Thymus (tissue), 11 donors: ENCODE measurements around the gene ITGA7. TPM values are rescaled to one million over a fixed set of nuclear protein-coding genes. Genes with fewer than 3 reads are reported as not detected.

Experiments used
- DNase-seq, 9 donors: peaks; one replicate each; pipeline ENCODE4 v3.0.0-alpha.2; 2013; ENCODE audit warnings: low spot score in 9 of 9, low read depth in 6 of 9, missing footprints in 1 of 9
- H3K27ac ChIP-seq, 2 donors: one replicate each; pipeline ENCODE4 v1.5.1; 2013; ENCODE audit warnings: control low read depth in 1 of 2, low read depth in 1 of 2, low read length in 1 of 2, mild to moderate bottlenecking in 1 of 2, moderate library complexity in 1 of 2
- H3K27me3 ChIP-seq, 2 donors: one replicate each; pipeline ENCODE4 v1.5.1; 2013; ENCODE audit warnings: low read length in 1 of 2; ENCODE audit not compliant: control insufficient read depth in 2 of 2, insufficient read depth in 1 of 2
- H3K36me3 ChIP-seq, 2 donors: one replicate each; pipeline ENCODE4 v1.5.1; 2013; ENCODE audit warnings: low read length in 1 of 2, mild to moderate bottlenecking in 1 of 2, moderate library complexity in 1 of 2; ENCODE audit not compliant: control insufficient read depth in 2 of 2, insufficient read depth in 2 of 2
- H3K4me1 ChIP-seq, 2 donors: one replicate each; pipeline ENCODE4 v1.5.1; 2013; ENCODE audit warnings: low read length in 2 of 2; ENCODE audit not compliant: control insufficient read depth in 2 of 2, insufficient read depth in 2 of 2
- H3K4me3 ChIP-seq, 2 donors: one replicate each; pipeline ENCODE4 v1.5.1; 2013; ENCODE audit warnings: low read length in 2 of 2, control low read depth in 1 of 2, mild to moderate bottlenecking in 1 of 2
- H3K9me3 ChIP-seq, 2 donors: one replicate each; pipeline ENCODE4 v1.5.1; 2013; ENCODE audit warnings: low read length in 1 of 2, mild to moderate bottlenecking in 1 of 2; ENCODE audit not compliant: control insufficient read depth in 2 of 2, insufficient read depth in 1 of 2
- WGBS: extraction: QIAGEN DNeasy Blood & Tissue Kit; methylation state at CpG from one replicate; pipeline ENCODE4 v1.1.7; 2013; 5-methylcytosine and 5-hydroxymethylcytosine counted together
- polyA plus RNA-seq: library from polyadenylated mRNA; stranded (reverse); fragments of 200-250 nt; gene quantifications from one replicate; pipeline ENCODE4 v1.2.3, GENCODE V29; 2013
- total RNA-seq: library from RNA; stranded (reverse); fragments of 120-200 nt; gene quantifications from one replicate; pipeline ENCODE4 v1.2.4, GENCODE V29; 2013
- donor health status: healthy.

ITGA7 gene
- total and polyA plus RNA-seq, 2 donors, result 2.8 to 18.7 TPM

DNA sequence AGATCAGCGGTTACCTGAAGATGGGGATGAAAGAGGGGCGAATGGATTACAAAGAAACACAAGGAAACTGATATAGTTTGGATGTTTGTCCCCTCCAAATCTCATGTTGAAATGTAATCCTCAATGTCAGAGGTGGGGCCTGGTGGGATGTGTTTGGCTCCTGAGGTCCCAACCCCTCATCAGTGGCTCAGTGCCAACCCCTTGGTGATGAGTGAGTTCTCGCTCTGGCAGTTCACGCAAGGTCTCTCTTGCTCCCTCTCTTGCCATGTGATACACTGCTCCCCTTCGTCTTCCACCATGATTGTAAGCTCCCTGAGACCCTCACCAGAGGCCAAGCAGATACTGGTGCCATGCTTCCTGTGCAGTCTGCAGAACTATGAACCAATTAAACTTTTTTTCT, 28.0 kb downstream of the ITGA7 start:
- no peak for DNase-seq
- no peak overlapping the region for H3K4me3 ChIP-seq
- H3K36me3 ChIP-seq, result no peaks in the 10 kb centered on the region

DNA sequence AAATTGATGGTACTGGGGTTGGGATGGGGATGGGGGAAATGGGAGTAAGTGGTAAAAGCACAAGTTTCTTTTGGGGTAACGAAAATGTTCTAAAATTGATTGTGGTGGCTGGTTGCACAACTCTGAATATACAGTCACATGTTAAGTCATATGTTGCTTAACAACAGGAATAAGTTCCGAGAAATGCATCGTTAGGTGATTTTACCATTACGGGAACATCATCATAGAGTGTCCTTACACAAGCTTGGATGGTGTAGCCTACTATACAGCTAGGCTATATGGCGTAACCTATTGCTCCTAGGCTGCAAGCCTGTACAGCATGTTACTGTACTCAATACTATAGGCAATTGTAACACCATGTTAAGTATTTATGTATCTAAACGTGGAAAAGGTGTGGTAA, 31.0 kb downstream of the ITGA7 start:
- H3K27me3 ChIP-seq, result peaks cover 0 to 12% of the 10 kb centered on the region in 2 donors
- H3K4me3 ChIP-seq, result no peak overlapping the region
- H3K27ac ChIP-seq, result no peak overlapping the region
- 78% methylated on average over 6 of the region's 6 CpGs for WGBS
- DNase-seq, result no peak
- H3K36me3 ChIP-seq, result no peaks in the 10 kb centered on the region
- peaks cover 4 to 6% of the 10 kb centered on the region in 2 donors for H3K4me1 ChIP-seq
- H3K9me3 ChIP-seq, result no peaks in the 10 kb centered on the region

More for the DNA sequence above, 28.0 kb downstream of the ITGA7 start:
- Histone ChIP-seq H3K9me3 (no peaks in the 10 kb centered on the region), H3K27me3 (peaks cover 0 to 18% of the 10 kb centered on the region in 2 donors), H3K4me1 (peaks cover 5 to 6% of the 10 kb centered on the region in 2 donors), H3K27ac (no peak overlapping the region)
- WGBS, result 97% methylated on average over 5 of the region's 5 CpGs

DNA sequence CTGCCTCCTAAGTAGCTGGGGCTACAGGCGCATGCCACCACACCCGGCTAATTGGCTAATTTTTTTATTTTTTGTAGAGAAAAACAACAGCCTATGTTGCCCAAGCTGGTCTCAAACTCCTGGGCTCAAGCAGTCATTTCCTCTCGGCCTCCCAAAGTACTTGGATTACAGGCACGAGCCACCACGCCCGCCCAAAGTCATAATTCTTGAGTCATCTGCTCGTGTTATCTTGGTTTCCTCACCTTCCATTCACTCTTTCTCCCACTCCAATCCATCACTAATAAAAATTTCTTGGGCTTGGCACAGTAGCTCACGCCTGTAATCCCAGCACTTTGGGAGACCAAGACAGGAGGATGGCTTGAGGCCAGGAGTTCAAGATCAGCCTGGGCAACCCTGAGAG, 32.0 kb downstream of the ITGA7 start:
- DNase-seq, result no peak
- H3K9me3 ChIP-seq, result no peaks in the 10 kb centered on the region

DNA sequence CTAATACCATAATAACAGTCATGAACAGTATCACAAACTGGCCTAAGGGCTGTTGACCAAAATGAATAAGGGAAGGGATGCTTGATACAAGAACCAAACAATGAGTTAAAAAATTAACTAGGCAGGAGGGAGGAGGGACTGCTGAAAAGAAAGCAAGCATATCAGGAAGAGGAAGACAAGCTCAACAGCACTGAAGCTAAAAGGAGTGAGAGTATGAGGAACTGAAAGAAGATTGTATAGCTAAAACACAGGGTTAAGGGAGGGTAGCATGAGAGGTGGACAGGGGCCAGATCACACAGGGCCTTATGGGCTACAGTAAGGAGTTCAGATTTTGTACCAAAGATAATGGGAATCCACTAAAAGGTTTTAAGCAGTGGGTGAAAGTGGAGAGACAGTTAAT, 34.1 kb downstream of the ITGA7 start:
- Histone ChIP-seq H3K36me3 (no peaks in the 10 kb centered on the region), H3K27ac (no peak overlapping the region), H3K9me3 (no peaks in the 10 kb centered on the region), H3K4me1 (no peaks in the 10 kb centered on the region), H3K4me3 (no peak overlapping the region), H3K27me3 (peaks cover 0 to 4% of the 10 kb centered on the region in 2 donors)
- no peak for DNase-seq

More for the DNA sequence above, 32.0 kb downstream of the ITGA7 start:
- no peaks in the 10 kb centered on the region for H3K4me1 ChIP-seq
- WGBS, result 97% methylated on average over 8 of the region's 8 CpGs
- H3K36me3 ChIP-seq, result no peaks in the 10 kb centered on the region
- H3K27ac ChIP-seq, result no peak overlapping the region
- peaks cover 0 to 4% of the 10 kb centered on the region in 2 donors for H3K27me3 ChIP-seq
- H3K4me3 ChIP-seq, result no peak overlapping the region

DNA sequence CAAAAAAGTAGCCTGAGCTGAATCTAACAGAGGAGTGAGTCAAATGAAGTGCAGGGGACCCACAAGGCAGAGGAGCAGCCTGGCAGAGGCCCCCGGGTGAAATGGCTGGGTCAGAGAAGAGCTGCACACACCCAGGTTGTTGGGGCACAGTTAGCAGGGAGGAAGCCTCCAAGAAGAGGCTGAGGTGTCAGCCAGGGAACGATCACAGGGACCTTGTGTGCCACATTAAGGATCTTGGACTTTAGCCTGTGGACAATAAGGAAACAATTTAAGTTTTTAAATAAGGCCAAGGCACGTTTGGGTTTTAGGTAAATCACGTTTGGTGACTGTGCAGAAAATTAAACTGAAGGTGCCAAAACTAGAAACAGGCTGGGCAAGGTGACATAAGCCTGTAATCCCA, 36.0 kb downstream of the ITGA7 start:
- H3K27me3 ChIP-seq, result peaks cover 0 to 4% of the 10 kb centered on the region in 2 donors
- no peaks in the 10 kb centered on the region for H3K36me3 ChIP-seq
- 86% methylated on average over 4 of the region's 4 CpGs for WGBS
- H3K9me3 ChIP-seq, result no peaks in the 10 kb centered on the region
- no peak overlapping the region for H3K27ac ChIP-seq
- H3K4me1 ChIP-seq, result no peaks in the 10 kb centered on the region
- no peak for DNase-seq
- H3K4me3 ChIP-seq, result no peak overlapping the region

DNA sequence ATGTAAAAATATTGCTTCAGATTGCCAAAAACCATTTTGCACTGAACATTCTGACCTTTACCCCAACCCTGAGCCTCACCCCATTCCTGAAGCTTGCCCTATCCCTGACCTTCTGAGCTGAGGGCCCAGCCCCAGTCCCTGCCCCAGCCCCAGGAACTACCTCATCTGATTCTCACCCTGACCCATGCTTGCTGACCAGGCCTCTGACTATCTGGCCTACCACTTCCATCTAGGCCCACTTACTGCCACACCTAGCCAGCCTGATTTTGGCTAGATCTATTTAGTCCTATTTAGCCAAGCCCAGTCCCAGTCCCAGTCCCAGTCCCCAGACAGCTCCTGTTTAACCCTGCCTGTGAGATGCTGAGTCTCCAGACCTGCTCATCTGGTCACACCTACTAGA, 37.4 kb downstream of the ITGA7 start:
- Histone ChIP-seq H3K9me3 (no peaks in the 10 kb centered on the region), H3K4me1 (no peaks in the 10 kb centered on the region), H3K36me3 (no peaks in the 10 kb centered on the region), H3K27ac (no peak overlapping the region), H3K27me3 (no peaks in the 10 kb centered on the region), H3K4me3 (no peak overlapping the region)
- DNase-seq, result no peak

DNA sequence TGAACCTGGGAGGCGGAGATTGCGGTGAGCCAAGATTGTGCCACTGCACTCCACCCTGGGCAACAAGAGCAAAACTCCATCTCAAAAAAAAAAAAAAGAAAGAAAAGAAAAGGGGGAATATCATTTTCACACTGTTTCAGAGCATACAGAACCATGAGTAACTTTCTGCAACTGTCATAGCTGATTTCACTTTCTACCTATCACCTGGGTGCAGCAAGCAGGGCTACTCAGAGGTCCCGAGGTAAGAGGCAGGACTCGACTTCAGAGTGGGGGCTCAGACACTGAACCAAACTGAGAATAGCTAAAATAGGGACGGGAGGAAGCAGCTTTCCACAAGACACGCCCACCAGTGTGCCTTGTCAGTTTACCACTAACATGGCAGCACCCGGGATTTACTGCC, 41.2 kb downstream of the ITGA7 start:
- 83% methylated on average over 7 of the region's 7 CpGs for WGBS
- no peak for DNase-seq
- no peaks in the 10 kb centered on the region for H3K4me1 ChIP-seq

DNA sequence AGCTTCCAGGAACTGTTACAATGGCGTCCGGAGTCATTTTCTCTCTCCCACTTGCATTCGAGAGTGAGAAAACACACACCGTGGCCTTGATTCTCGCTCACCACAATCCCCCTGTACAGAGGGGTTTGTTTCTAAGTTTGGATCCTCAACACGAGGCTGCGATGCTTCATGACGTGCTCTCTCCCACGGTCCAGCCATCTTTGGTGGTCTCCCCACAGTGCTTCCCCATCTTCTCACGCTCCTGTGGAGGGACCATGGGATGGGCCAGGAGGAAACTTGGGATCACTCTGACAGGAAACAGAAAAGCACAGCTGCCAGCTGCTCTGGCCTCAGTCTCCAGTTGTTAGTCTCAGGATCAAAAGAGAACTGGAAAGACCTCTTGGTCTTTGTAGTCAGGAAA, 42.9 kb downstream of the ITGA7 start:
- Histone ChIP-seq H3K27ac (no peak overlapping the region), H3K27me3 (peaks cover 0 to 4% of the 10 kb centered on the region in 2 donors), H3K36me3 (no peaks in the 10 kb centered on the region), H3K4me3 (no peak overlapping the region), H3K4me1 (no peaks in the 10 kb centered on the region), H3K9me3 (no peaks in the 10 kb centered on the region)
- DNase-seq, result no peak
- 93% methylated on average over 10 of the region's 10 CpGs for WGBS

More for the DNA sequence above, 41.2 kb downstream of the ITGA7 start:
- no peak overlapping the region for H3K4me3 ChIP-seq
- peaks cover 0 to 2% of the 10 kb centered on the region in 2 donors for H3K27me3 ChIP-seq
- H3K36me3 ChIP-seq, result no peaks in the 10 kb centered on the region
- no peaks in the 10 kb centered on the region for H3K9me3 ChIP-seq
- no peak overlapping the region for H3K27ac ChIP-seq

DNA sequence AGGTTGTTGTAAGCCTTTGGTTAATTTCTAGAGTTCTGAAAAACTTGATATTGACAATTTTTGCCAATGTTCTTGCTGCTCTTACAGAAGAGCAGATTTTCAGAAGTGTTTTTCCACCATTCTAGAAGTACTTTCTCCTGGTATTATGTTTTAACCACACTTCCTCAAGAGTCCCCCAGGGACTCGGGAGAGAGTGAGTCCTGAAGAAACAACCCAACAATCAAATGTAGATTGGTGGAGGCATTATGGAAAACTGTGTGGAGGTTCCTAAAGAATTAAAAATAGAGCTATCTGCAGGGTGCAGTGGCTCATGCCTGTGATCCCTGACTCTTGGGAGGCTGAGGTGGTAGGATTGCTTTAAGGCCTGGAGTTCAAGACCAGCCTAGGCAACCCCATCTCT, 44.3 kb downstream of the ITGA7 start:
- H3K4me1 ChIP-seq, result no peaks in the 10 kb centered on the region
- H3K27me3 ChIP-seq, result peaks cover 0 to 4% of the 10 kb centered on the region in 2 donors
- H3K9me3 ChIP-seq, result no peaks in the 10 kb centered on the region
- no peaks in the 10 kb centered on the region for H3K36me3 ChIP-seq
- no peak for DNase-seq
- WGBS, result 37% methylated on average over 1 of the region's 1 CpG
- H3K27ac ChIP-seq, result no peak overlapping the region
- H3K4me3 ChIP-seq, result no peak overlapping the region
